ENCODE measurements around the gene MAP7D2. TPM values are rescaled to one million over a fixed set of nuclear protein-coding genes. Genes with fewer than 3 reads are reported as not detected.

Gene MAP7D2
- total RNA-seq, 1 experiment from 2014 or later = 1.9 TPM

DNA sequence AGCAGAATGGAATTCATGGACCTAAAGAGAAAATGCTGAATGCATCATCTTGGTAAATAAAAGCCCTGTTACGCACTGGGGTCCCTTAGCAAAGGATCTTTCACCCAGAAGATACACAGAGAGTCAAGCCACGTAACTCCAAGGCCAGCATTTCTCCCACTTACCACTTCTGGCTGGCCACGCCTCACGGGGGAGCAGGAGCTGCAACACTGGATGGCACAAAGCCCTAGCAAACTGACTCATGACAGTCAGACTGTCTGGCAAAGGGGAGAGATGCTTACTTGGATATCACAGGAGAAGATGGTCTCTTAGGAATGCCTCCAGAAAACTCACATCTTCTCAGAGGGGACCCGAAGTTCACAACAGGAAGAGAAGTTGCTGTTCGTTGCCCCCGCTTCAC is 74.5 kb downstream of the MAP7D2 start:
- Histone ChIP-seq H3K4ac (ENCODE audit: low read depth, low read length) (no peak overlapping the region), H3K14ac (ENCODE audit: insufficient read depth, low read length) (no peak overlapping the region), H2BK20ac (ENCODE audit: low read depth, low read length, poor library complexity, severe bottlenecking) (no peak overlapping the region), H3K79me1 (ENCODE audit: insufficient read depth, low read depth, low read length, poor library complexity, severe bottlenecking) (no peaks in the 10 kb centered on the region), H2BK5ac (ENCODE audit: insufficient read length, low read length) (no peak overlapping the region), H2AFZ (ENCODE audit: low read length) (no peak overlapping the region), H2BK12ac (ENCODE audit: insufficient read length, low read depth, low read length) (no peak overlapping the region), H3K9me3 (ENCODE audit: control insufficient read depth, low read depth, low read length) (peaks cover 21% of the 10 kb centered on the region), H3K4me1 (ENCODE audit: insufficient read depth, low read length) (no peaks in the 10 kb centered on the region), H4K5ac (ENCODE audit: insufficient read length, low read depth, low read length) (no peak overlapping the region), H3K27me3 (ENCODE audit: insufficient read depth, low read length) (no peaks in the 10 kb centered on the region), H2AK5ac (ENCODE audit: insufficient read length, low read length) (no peak overlapping the region), H3K23me2 (ENCODE audit: insufficient read length, low read depth, low read length, poor library complexity, severe bottlenecking) (no peaks in the 10 kb centered on the region), H3K79me2 (ENCODE audit: insufficient read depth, low read length) (no peaks in the 10 kb centered on the region), H4K20me1 (ENCODE audit: control insufficient read depth, insufficient read depth, insufficient read length) (no peaks in the 10 kb centered on the region), H2BK120ac (ENCODE audit: low read depth, low read length, poor library complexity, severe bottlenecking) (no peak overlapping the region), H2BK15ac (ENCODE audit: low read depth, low read length) (no peak overlapping the region), H3K18ac (ENCODE audit: insufficient read length, low read depth, low read length) (no peak overlapping the region), H4K8ac (replicated peaks; ENCODE audit: insufficient read length, low read depth, low read length) (no peak overlapping the region), H3K56ac (ENCODE audit: insufficient read length, low read depth, low read length) (no peak overlapping the region), H3K9ac (ENCODE audit: extremely low read depth, insufficient read length, low read length) (no peak overlapping the region), H3K27ac (ENCODE audit: insufficient read length, low read depth, low read length) (no peak overlapping the region), H3K4me2 (ENCODE audit: insufficient read depth, insufficient read length, low read length) (no peak overlapping the region), H3T11ph (ENCODE audit: low read length) (no peak overlapping the region), H3K23ac (ENCODE audit: insufficient read length, low read depth, low read length) (no peak overlapping the region), H4K91ac (ENCODE audit: insufficient read length, low read depth, low read length) (no peak overlapping the region)
- TF ChIP-seq, protein P1, sequence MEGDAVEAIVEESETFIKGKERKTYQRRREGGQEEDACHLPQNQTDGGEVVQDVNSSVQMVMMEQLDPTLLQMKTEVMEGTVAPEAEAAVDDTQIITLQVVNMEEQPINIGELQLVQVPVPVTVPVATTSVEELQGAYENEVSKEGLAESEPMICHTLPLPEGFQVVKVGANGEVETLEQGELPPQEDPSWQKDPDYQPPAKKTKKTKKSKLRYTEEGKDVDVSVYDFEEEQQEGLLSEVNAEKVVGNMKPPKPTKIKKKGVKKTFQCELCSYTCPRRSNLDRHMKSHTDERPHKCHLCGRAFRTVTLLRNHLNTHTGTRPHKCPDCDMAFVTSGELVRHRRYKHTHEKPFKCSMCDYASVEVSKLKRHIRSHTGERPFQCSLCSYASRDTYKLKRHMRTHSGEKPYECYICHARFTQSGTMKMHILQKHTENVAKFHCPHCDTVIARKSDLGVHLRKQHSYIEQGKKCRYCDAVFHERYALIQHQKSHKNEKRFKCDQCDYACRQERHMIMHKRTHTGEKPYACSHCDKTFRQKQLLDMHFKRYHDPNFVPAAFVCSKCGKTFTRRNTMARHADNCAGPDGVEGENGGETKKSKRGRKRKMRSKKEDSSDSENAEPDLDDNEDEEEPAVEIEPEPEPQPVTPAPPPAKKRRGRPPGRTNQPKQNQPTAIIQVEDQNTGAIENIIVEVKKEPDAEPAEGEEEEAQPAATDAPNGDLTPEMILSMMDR (conservative IDR thresholded peaks at IDR 0.05) = no peak
- DNase-seq = no peak
- Mint-ChIP-seq H3K4me1 (no peaks in the 10 kb centered on the region), H3K27ac (no peak overlapping the region), H3K27me3 (ENCODE audit: low read depth) (no peaks in the 10 kb centered on the region), H3K36me3 (ENCODE audit: insufficient read depth in 1 of 3, low read depth in 3 of 3) (peaks cover 0 to 6% (median 0%) of the 10 kb centered on the region in 3 experiments; a peak in 4 of 7 replicates), H3K9me3 (peaks cover 76 to 77% of the 10 kb centered on the region in 2 experiments), H3K4me3 (no peak overlapping the region)
- no CpG with 5 or more reads among the region's 7 CpGs for WGBS (ENCODE audit: extremely low coverage, insufficient read length, low lambda C conversion rate)
